ENCODE data around the gene LRRC10B.
A peak's percentile ranks its signal among the peaks of the same experiment; 100 is the strongest.
"Not testable (repeated sequence)": the region's sequence is repeated elsewhere in the genome, so short reads cannot be mapped to it uniquely, and the experiment has no call there.

The LRRC10B gene

GRCh38 chr11:61507962-61508861 lies at the start of gene LRRC10B:
TSS of gene LRRC10B (plus strand) at chr11:61508749. CDS start at chr11:61508999, 250 bp downstream.
- peak in 32 of 56 donors; percentile 30 to 87 (median 55) for DNase-seq

GRCh38 chr11:61460474-61460881 lies 48.1 kb upstream of the LRRC10B start:
- peak in 9 of 56 donors; percentile 12 to 45 (median 20) for DNase-seq

GRCh38 chr11:61460986-61461385 lies 47.6 kb upstream of the LRRC10B start:
- no peak for DNase-seq

GRCh38 chr11:61467602-61468001 lies 40.9 kb upstream of the LRRC10B start:
- DNase-seq: not testable (repeated sequence)

DNA sequence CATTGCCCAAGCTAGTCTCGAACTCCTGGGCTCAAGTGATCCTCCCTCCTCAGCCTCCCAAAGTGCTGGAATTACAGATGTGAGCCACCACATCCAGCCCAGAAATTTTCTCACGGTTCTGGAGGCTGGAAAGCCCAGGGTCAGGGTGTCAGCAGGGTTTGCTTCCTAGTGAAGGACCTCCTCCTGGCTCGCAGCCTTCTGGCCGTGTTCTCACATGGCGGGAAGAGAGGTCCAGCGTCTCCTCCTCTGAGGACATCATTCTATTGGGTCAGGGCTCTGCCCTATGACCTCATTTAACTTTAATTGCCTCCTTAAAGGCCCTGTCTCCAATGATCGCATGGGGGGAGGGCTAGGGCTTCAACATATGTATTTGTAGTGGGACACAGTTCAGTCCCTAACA lies 40.5 kb upstream of the LRRC10B start:
- DNase-seq: no peak

DNA sequence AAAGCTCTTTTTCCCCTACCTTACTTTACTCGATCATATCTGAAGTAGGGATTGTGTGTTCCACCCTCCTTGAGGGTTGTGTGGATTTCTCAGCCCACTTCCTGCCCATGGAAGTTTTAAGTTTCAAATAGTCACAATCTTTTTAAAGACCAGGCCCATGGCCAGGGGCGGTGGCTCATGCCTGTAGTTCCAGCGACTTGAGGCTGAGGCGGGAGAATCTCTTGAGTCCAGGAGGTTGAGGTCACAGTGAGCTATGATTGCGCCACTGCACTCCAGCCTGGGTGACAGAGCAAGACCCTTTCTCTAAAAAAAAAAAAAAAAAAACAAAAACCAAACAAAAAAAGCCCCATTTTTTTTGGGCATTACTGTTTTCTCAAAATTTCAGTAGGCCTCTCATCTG lies 36.3 kb upstream of the LRRC10B start:
- DNase-seq: no peak

GRCh38 chr11:61472868-61473267 lies 35.7 kb upstream of the LRRC10B start:
- DNase-seq: peak in 15 of 56 donors; percentile 10 to 60 (median 27)

DNA sequence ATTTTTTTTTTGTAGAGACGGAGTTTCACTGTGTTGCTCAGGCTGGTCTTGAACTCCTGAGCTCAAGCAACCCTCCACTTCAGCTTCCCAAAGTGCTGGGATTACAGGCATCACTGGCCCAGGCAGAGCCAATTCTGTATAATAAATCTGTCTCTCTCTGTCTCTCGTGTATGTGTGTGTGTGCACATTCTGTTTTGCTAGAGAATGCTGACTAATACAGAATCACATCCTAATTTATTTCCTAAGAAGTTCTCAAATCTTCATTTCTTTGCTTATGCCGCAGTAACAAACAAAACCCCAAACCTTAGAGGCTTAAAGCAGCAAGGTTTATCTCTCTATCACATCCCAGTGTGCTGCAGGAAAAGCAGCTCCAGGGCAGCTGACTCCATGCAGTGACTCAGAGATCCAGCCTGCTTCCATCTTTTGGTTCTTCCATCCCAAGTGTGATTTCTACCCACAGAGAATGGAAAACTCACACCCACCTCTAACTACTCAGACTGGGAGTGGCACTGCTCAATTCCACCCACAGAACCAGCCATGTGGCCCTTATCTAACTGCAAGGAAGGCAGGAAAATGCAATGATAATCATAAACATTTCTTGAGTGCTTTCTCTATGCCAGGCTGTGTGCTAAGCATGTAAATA lies 35.1 kb upstream of the LRRC10B start:
- peak in 29 of 56 donors; percentile 15 to 80 (median 50) for DNase-seq

DNA sequence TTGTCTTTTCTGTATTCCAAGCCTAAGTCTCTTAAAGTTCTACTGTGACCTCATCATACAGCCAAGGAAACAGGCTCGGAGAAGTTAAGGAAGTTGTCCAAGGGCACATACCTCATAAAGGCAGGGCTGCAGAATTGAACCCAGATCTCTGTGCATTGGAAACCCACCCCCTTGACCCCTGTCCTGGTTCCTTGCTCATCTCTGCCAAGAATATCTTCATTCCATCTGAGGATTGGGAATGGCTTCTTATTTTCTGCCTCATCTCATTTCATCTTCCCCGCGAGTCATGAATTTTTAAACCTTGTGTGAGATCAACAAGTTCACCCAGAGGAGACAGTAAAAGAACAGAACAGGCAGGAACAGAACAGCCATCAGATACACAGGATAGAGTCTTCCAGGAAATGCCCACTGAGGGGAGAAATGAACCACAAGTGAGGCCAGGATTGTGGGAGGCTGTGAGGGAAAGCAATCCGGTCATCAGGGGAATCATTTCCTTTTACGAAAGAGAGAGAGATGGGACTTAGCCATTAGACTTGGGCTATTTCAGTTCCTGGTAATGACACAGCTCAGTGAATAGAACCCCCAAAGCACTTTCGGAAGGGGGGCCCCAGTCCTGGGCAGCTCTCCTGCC lies 34.4 kb upstream of the LRRC10B start:
- DNase-seq: no peak

- DNase-seq: no peak
Observed at GRCh38 chr11:61475433-61475832, 33.1 kb upstream of the LRRC10B start.

- no peak for DNase-seq
Observed at GRCh38 chr11:61476371-61476770, 32.2 kb upstream of the LRRC10B start.

DNA sequence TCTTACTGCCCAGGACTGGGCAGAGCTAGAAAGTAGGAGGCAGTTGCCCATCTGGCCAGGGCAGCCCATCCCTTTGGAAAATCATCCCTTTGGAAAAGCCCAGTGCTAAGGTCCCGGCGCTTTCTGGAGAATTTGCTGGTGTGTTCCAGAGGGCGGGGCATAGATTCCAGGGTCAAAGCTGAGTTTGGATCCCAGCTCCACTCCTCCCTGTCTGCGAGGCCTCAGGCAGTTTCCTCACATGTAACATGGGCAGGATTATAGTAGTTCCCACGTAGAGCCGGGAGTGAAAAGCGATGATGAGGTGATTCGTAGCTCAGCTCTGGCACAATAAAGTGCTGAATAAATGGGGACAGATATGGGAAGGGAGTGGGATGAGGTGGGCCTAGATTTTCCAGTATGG lies 31.4 kb upstream of the LRRC10B start:
- no peak for DNase-seq

DNA sequence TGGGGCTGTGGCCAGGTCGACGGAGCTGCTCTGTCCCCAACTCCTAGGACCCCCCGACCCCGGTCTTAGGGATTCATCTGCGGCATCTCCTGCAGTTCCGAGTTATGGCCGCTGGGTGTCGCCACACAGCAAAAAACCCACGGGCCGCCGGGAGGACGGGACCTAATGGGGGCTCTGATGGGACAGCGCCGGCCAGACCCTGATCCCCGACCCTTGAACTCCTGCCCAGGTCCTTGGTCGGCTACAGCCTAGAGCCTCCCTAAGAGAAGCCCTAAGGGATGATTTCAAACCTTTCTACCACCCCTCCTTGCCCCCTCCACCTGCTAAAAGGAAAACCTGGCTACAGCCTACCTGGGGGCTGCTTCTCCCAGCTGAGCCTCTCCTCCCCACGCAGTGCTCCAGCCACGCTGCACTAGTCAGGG lies 30.8 kb upstream of the LRRC10B start:
- DNase-seq: peak in 26 of 56 donors; percentile 11 to 67 (median 25)

DNA sequence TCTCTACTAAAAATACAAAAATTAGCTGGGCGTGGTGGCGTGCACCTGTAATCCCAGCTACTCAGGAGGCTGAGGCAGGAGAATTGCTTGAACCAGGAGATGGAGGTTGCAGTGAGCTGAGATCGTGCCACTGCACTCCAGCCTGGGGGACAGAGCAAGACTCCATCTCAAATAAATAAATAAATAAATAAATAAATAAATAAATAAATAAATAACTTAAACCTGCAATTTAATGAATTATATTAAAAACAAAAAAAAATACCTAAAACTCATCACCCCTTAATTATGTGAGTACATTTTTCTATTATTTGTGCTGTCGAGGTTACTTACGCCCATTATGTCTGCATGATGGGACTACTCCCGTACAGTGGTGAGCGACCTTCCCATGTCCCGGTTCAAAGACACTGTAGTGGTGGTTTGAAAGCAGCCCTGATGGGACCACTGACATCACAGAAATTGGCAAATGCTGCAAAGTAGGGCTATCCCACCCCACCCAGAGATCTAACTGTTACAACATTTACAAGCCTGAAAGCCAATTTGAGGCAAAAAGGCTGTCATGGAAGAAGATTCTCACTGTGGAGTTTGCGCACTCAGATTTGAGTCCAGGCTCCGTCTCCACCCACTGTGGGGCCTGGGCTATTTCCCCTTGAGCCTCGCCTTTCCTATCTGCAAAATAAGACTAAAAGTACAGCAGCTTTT lies 29.0 kb upstream of the LRRC10B start:
- DNase-seq: not testable (repeated sequence)

GRCh38 chr11:61480261-61480993 lies 28.1 kb upstream of the LRRC10B start:
- DNase-seq: peak in 13 of 56 donors; percentile 14 to 52 (median 35)

GRCh38 chr11:61480994-61481335 lies 27.6 kb upstream of the LRRC10B start:
- peak in 19 of 56 donors; percentile 11 to 54 (median 25) for DNase-seq

DNA sequence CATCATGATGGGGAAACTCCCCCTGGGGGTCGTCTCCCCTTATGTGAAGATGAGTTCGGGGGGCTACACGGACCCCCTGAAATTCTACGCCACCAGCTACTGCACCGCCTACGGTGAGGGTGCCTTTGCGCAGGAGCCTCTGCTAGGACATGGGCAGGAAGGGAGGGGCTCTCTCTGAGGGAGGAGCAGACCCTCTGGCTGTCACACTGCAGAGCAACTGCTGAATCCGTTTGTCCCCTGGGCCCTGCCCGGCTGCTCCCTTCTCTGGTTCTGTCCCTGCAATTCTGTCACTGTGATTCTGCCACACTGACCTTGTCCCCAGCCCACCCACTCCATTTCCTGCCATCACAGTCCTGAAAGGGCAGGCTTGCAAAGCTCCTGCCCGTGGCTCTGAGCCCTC lies 26.7 kb upstream of the LRRC10B start:
- DNase-seq: no peak

DNA sequence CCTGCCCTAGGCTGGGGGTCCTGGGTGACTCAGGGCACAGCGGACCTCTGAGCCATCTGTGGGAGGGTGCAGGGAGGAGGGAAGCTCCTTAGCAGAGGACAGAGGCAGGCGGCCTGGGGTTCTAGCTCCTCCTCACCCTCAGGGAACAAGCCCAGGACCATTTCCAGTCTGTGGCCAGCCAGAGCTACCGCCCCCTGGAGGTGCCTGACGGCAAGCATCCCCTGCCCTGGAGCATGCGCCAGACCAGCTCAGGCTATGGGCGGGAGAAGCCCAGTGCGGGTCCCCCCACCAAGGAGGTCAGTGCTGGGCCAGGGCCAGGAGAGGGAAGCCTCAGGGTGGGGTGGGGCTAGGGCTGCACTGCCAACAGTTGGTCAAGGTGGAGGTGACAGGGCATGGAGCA lies 26.0 kb upstream of the LRRC10B start:
- no peak for DNase-seq

DNA sequence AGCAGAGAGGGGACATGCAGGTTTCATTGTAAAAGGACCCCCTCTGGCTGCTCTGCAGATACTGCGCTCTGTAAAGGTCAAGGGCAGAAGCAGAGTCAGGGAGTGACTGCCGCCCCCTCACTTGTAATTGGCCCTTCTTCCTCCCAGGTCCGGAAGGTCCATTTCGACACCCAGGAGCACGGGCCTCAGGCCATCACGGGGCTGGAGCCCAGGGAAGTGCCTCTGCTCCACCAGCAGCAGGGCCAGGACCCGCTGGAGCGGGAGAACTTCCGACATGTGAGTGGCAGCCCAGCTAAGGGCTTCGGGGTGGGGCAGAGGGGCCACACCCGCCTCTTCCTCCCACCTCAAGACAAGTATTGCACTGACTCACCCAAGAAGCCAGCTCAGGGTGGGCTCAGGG lies 24.0 kb upstream of the LRRC10B start:
- DNase-seq: no peak

DNA sequence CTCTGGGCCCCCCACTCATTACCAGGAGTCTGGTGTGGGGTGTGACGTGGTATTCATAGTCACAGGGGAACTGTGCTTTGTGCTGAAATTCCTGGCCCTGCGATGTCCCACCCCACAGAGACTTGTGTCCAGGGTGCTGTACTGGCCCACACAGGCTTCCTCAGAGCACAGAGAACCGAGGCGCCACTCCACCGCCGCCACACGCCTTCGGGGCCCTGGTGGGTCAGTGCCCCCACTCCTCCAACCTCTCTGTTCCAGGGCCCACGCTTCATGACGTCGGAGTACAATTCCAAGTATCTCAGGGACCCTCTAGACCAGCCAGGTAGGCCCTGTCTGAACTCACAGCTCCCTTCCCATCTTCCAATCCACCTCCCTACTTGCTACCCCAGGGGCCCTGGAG lies 23.5 kb upstream of the LRRC10B start:
- DNase-seq: no peak
